Endometrium (tissue), 2 donors: ENCODE results near the gene LTC4S.
"Not testable (repeated sequence)": the region's sequence is repeated elsewhere in the genome, so short reads cannot be mapped to it uniquely, and the experiment has no call there.

Experiments used
- FAIRE-seq: peaks from 2 replicates; lab custom pipeline; 2012; peaks lifted over from hg19 to GRCh38; lab: Jason Lieb, UNC
- donor health status: control.
- donor health status: control.

LTC4S gene

GRCh38 chr5:179769796-179770195, 24.0 kb upstream of the LTC4S start:
- FAIRE-seq = no peak

GRCh38 chr5:179771311-179771895, 22.4 kb upstream of the LTC4S start:
- no peak for FAIRE-seq

- FAIRE-seq = no peak
Measured at GRCh38 chr5:179772351-179772750, 21.4 kb upstream of the LTC4S start.

GRCh38 chr5:179773686-179774040, 20.1 kb upstream of the LTC4S start:
- no peak for FAIRE-seq

- no peak for FAIRE-seq
Measured at GRCh38 chr5:179774442-179774841, 19.3 kb upstream of the LTC4S start.

- FAIRE-seq = no peak
Measured at GRCh38 chr5:179776411-179776938, 17.3 kb upstream of the LTC4S start.

GRCh38 chr5:179777456-179777855, 16.3 kb upstream of the LTC4S start:
- no peak for FAIRE-seq

GRCh38 chr5:179777909-179778308, 15.9 kb upstream of the LTC4S start:
- no peak for FAIRE-seq

- no peak for FAIRE-seq
Measured at GRCh38 chr5:179778591-179778990, 15.2 kb upstream of the LTC4S start.

GRCh38 chr5:179779826-179780225, 14.0 kb upstream of the LTC4S start:
- no peak for FAIRE-seq

- FAIRE-seq = no peak
Measured at GRCh38 chr5:179780362-179780761, 13.4 kb upstream of the LTC4S start.

GRCh38 chr5:179781846-179782245, 11.9 kb upstream of the LTC4S start:
- FAIRE-seq = no peak

- FAIRE-seq = no peak
Measured at GRCh38 chr5:179783128-179783527, 10.7 kb upstream of the LTC4S start.

GRCh38 chr5:179786861-179787260, 6.9 kb upstream of the LTC4S start:
- FAIRE-seq = no peak

GRCh38 chr5:179788193-179788854, 5.5 kb upstream of the LTC4S start:
- FAIRE-seq = no peak

- not testable (repeated sequence) for FAIRE-seq
Measured at GRCh38 chr5:179789278-179789677, 4.5 kb upstream of the LTC4S start.

- no peak for FAIRE-seq
Measured at GRCh38 chr5:179791881-179792611, 1.7 kb upstream of the LTC4S start.

GRCh38 chr5:179792612-179793467, 946 bp upstream of the LTC4S start:
- FAIRE-seq = no peak

- no peak for FAIRE-seq
Measured at GRCh38 chr5:179794171-179794570, 385 bp downstream of the LTC4S start.

GRCh38 chr5:179794575-179794974, 789 bp downstream of the LTC4S start:
- FAIRE-seq = no peak

GRCh38 chr5:179795049-179795862, 1.5 kb downstream of the LTC4S start:
- FAIRE-seq = no peak
